Nephron progenitor cell (in vitro differentiated cells): ENCODE data around the gene SNN.

Experiments
- DNase-seq: peaks from one replicate; pipeline ENCODE4 v3.0.0; 2021
- H3K27ac Mint-ChIP-seq: 2 replicates; pipeline ENCODE4 v1.8.0; 2021; ENCODE audit warnings: mild to moderate bottlenecking, moderate library complexity, mixed read lengths
- H3K27me3 Mint-ChIP-seq: 2 replicates; pipeline ENCODE4 v1.8.0; 2021; ENCODE audit warnings: mild to moderate bottlenecking, low read depth, mixed read lengths; ENCODE audit not compliant: poor library complexity
- H3K36me3 Mint-ChIP-seq: 2 replicates; pipeline ENCODE4 v1.8.0; 2021; ENCODE audit warnings: low read depth, mixed read lengths
- H3K4me1 Mint-ChIP-seq: 2 replicates; pipeline ENCODE4 v1.8.0; 2021; ENCODE audit warnings: mixed read lengths
- H3K4me3 Mint-ChIP-seq: 2 replicates; pipeline ENCODE4 v1.8.0; 2021; ENCODE audit warnings: mild to moderate bottlenecking, moderate library complexity, mixed read lengths
- H3K9me3 Mint-ChIP-seq: 2 replicates; pipeline ENCODE4 v1.8.0; 2021; ENCODE audit warnings: mild to moderate bottlenecking, moderate library complexity, mixed read lengths
- CTCF ChIP-seq: fragments of 200-600 bp; sonication (generic); IDR thresholded peaks from 2 replicates; pipeline ENCODE4 v1.5.0; 2021; ENCODE audit warnings: antibody characterized with exemption

SNN gene

GRCh38 chr16:11637320-11637719 lies 30.9 kb upstream of the SNN start:
- Mint-ChIP-seq H3K27me3 (peaks cover 35% of the 10 kb centered on the region), H3K4me3 (no peak overlapping the region), H3K9me3 (no peaks in the 10 kb centered on the region), H3K4me1 (peaks cover 42% of the 10 kb centered on the region), H3K27ac (no peak overlapping the region), H3K36me3 (no peaks in the 10 kb centered on the region)
- no peak for TF ChIP-seq CTCF
- no peak for DNase-seq

- Mint-ChIP-seq H3K4me1 (peaks cover 39% of the 10 kb centered on the region), H3K4me3 (no peak overlapping the region), H3K9me3 (no peaks in the 10 kb centered on the region), H3K27me3 (peaks cover 31% of the 10 kb centered on the region), H3K27ac (no peak overlapping the region), H3K36me3 (no peaks in the 10 kb centered on the region)
- no peak for DNase-seq
- no peak for TF ChIP-seq CTCF
Observed at GRCh38 chr16:11638140-11638539, 30.1 kb upstream of the SNN start.

- peaks cover 36% of the 10 kb centered on the region for H3K4me1 Mint-ChIP-seq
- H3K27me3 Mint-ChIP-seq: peaks cover 25% of the 10 kb centered on the region
- H3K27ac Mint-ChIP-seq: peak overlapping the region; percentile 2
- TF ChIP-seq CTCF: no peak
- no peaks in the 10 kb centered on the region for H3K36me3 Mint-ChIP-seq
- no peak overlapping the region for H3K4me3 Mint-ChIP-seq
- no peaks in the 10 kb centered on the region for H3K9me3 Mint-ChIP-seq
- no peak for DNase-seq
Observed at GRCh38 chr16:11639008-11639562, 29.2 kb upstream of the SNN start.

DNA sequence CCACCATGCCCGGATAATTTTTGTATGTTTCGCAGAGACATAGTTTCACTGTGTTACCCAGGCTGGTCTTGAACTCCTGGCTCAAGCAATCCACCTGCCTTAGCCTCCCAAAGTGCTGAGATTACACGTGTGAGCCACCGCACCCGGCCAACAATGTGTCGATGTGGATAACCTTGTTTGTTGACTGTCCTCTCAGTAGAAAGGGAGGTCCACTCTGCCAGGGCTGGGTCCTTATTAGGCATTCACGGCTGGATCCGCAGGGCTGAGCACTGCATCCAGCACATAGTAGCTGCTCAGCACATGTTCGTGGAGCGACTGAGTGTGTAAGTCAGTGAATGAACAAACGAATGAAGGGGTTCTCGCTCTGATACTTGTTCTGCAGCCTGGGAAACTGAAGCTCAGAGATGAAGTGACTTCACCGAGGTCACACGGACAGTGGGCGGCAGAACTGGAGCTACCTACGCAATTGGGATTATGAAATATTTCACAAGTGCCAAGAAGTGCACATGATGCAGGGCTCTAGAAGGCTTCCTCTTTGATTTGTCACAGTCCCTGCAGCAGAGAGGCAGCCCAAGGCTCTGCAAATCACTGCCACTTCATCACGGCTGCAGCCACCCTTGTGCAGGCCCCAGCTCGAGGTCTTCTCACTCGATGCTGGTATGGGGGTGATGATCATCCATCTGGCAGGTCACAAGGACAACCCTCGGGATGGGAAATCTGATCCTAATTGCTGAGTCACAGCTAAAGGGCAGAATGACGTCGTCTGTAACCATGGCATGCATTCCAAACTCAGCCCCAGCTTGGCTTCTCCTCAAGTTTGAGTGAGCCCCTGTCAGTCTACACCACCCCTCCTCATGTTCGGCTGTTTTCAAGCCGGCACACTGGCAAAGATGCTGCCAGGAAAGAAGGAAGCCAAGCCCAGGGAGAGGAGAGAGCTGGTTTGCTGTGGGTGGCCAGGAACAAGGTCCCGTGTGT lies 28.0 kb upstream of the SNN start:
- no peak for TF ChIP-seq CTCF
- Mint-ChIP-seq H3K27ac (peak overlapping the region; percentile 97), H3K36me3 (no peaks in the 10 kb centered on the region), H3K9me3 (no peaks in the 10 kb centered on the region), H3K4me3 (peak overlapping the region; percentile 30), H3K4me1 (peaks cover 34% of the 10 kb centered on the region), H3K27me3 (peaks cover 19% of the 10 kb centered on the region)
- DNase-seq: peak; percentile 48

GRCh38 chr16:11640987-11641817 lies 27.1 kb upstream of the SNN start:
- DNase-seq: no peak
- Mint-ChIP-seq H3K4me1 (peaks cover 24% of the 10 kb centered on the region), H3K36me3 (no peaks in the 10 kb centered on the region), H3K9me3 (no peaks in the 10 kb centered on the region), H3K27me3 (peaks cover 9% of the 10 kb centered on the region), H3K27ac (peak overlapping the region; percentile 97), H3K4me3 (no peak overlapping the region)
- peak; percentile 85 for TF ChIP-seq CTCF
